Keratinocyte (primary cell): ENCODE results near the gene HOXC4.

Source experiments
- CTCF ChIP-seq, 3 experiments: IDR thresholded peaks in 1 of 3; conservative IDR thresholded peaks in 1 of 3; optimal IDR thresholded peaks in 1 of 3; 2 replicates in 2 of 3; 3 replicates in 1 of 3; pipeline versions ENCODE3 to v1.5.1; 2011; ENCODE audit warnings: low read length in 3 of 3, mild to moderate bottlenecking in 3 of 3, moderate library complexity in 2 of 3, control low read depth in 1 of 3, inconsistent platforms in 1 of 3; ENCODE audit not compliant: insufficient read depth in 2 of 3; ENCODE audit errors: extremely low read depth in 1 of 3
- EZH2 ChIP-seq: IDR thresholded peaks from one replicate; pipeline ENCODE4 v1.6.1; 2012; ENCODE audit warnings: inconsistent platforms, mild to moderate bottlenecking, low read length, moderate library complexity

- TF ChIP-seq CTCF (optimal IDR thresholded peaks at IDR 0.05 in 1 of 3, IDR thresholded peaks at IDR 0.05 in 1 of 3, conservative IDR thresholded peaks at IDR 0.05 in 1 of 3; ENCODE audit: extremely low read depth in 1 of 3, insufficient read depth in 2 of 3, low read length in 3 of 3) (no peak), EZH2 (no peak)
Observed at GRCh38 chr12:54038871-54039414, 14.7 kb upstream of the HOXC4 start.
